Posterior vena cava (tissue), 2 donors: ENCODE data around the gene ZNF438. TPM values are rescaled to one million over a fixed set of nuclear protein-coding genes. Genes with fewer than 3 reads are reported as not detected.

ENCODE experiments used
- DNase-seq: peaks from one replicate; pipeline ENCODE4 v3.0.0-alpha.2; 2020; ENCODE audit warnings: low spot score
- intact Hi-C, 2 donors: fragments of 100-400 bp; cut with DNase I; formaldehyde crosslinking; loops; one replicate each; pipeline versions ENCODE4 v1.14.1 to v1.14.2; 2022 to 2023
- total RNA-seq, 2 donors: library from RNA; stranded (reverse); fragmentation: NEBNext Ultra II Directional; extraction: Animal tissue kit (Norgen Biotek cat#: 25700); gene quantifications; one replicate each; pipeline ENCODE4 v1.2.1, GENCODE V29; 2021
- donor health status: DM: yes; HTN: yes; CAD: no.
- donor health status: DM: yes; HTN: yes; CAD: no.

Gene ZNF438
- total RNA-seq, 2 donors from 2014 or later, result 12.4 to 13.9 TPM

GRCh38 chr10:30865141-30865926 lies 166.3 kb downstream of the ZNF438 start:
- no peak for DNase-seq
- intact Hi-C loops, result no loop called here

- DNase-seq, result no peak
- intact Hi-C loops, result no loop called here
Observed at GRCh38 chr10:30863516-30864210, 168.0 kb downstream of the ZNF438 start.

GRCh38 chr10:30862486-30862885 lies 169.2 kb downstream of the ZNF438 start:
- intact Hi-C loops, result no loop called here
- no peak for DNase-seq

- intact Hi-C loops, result no loop called here
Observed at GRCh38 chr10:30861976-30862375, 169.7 kb downstream of the ZNF438 start.

GRCh38 chr10:30861221-30861620 lies 170.4 kb downstream of the ZNF438 start:
- intact Hi-C loops, result no loop called here
- DNase-seq, result no peak

More at GRCh38 chr10:30861976-30862375, 169.7 kb downstream of the ZNF438 start:
- no peak for DNase-seq

- intact Hi-C loops, result no loop called here
- no peak for DNase-seq
Observed at GRCh38 chr10:30858499-30858898, 173.2 kb downstream of the ZNF438 start.

GRCh38 chr10:30857803-30858202 lies 173.9 kb downstream of the ZNF438 start:
- peak; percentile 88 for DNase-seq
- intact Hi-C loops, result no loop called here

GRCh38 chr10:30855131-30855530 lies 176.5 kb downstream of the ZNF438 start:
- peak; percentile 61 for DNase-seq
- intact Hi-C loops, result no loop called here

- intact Hi-C loops, result no loop called here
- DNase-seq, result no peak
Observed at GRCh38 chr10:30854656-30855055, 177.0 kb downstream of the ZNF438 start.

- intact Hi-C loops, result no loop called here
- no peak for DNase-seq
Observed at GRCh38 chr10:30853066-30853465, 178.6 kb downstream of the ZNF438 start.

- DNase-seq, result no peak
- intact Hi-C loops, result no loop called here
Observed at GRCh38 chr10:30850776-30851175, 180.9 kb downstream of the ZNF438 start.

- DNase-seq, result peak; percentile 50
- intact Hi-C loops, result no loop called here
Observed at GRCh38 chr10:30849231-30850035, 182.2 kb downstream of the ZNF438 start.

GRCh38 chr10:30848396-30849032 lies 183.2 kb downstream of the ZNF438 start:
- intact Hi-C loops, result no loop called here
- peak; percentile 47 for DNase-seq

- intact Hi-C loops, result no loop called here
- no peak for DNase-seq
Observed at GRCh38 chr10:30847642-30848041, 184.0 kb downstream of the ZNF438 start.

- intact Hi-C loops, result no loop called here
- no peak for DNase-seq
Observed at GRCh38 chr10:30847199-30847598, 184.5 kb downstream of the ZNF438 start.

- intact Hi-C loops, result no loop called here
- peak; percentile 55 for DNase-seq
Observed at GRCh38 chr10:30846710-30847109, 185.0 kb downstream of the ZNF438 start.

GRCh38 chr10:30842894-30843293 lies 188.8 kb downstream of the ZNF438 start:
- DNase-seq, result no peak
- intact Hi-C loops, result no loop called here

GRCh38 chr10:30842185-30842584 lies 189.5 kb downstream of the ZNF438 start:
- intact Hi-C loops, result no loop called here

GRCh38 chr10:30840395-30841050 lies 191.1 kb downstream of the ZNF438 start:
- DNase-seq, result no peak

More at GRCh38 chr10:30842185-30842584, 189.5 kb downstream of the ZNF438 start:
- DNase-seq, result no peak

More at GRCh38 chr10:30840395-30841050, 191.1 kb downstream of the ZNF438 start:
- intact Hi-C loops, result no loop called here
